ENCODE measurements around the gene BDKRB2.
A peak's percentile ranks its signal among the peaks of the same experiment; 100 is the strongest.

BDKRB2 gene

GRCh38 chr14:96256407-96256806 lies 51.8 kb downstream of the BDKRB2 start:
- DNase-seq, result no peak

DNA sequence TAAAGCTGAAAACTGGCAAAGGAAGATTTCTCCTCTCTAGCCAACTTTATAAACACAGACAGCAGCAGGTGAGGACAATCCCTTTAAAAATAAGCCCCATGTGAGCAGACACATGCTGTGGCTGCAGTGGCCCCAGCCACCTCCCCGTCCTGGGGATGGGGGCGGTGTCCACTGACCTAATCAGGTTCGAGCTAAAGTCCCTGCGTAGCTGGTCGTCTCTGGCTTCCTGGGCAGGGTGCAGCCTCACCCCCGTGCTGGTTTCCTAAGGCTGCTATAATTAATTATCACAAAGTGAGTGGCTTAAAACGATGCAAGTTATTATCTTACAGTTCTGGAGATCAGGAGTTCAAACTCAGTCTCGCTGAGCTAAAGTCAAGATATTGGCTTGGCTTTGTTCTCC lies 52.4 kb downstream of the BDKRB2 start:
- DNase-seq, result no peak

GRCh38 chr14:96257900-96258299 lies 53.3 kb downstream of the BDKRB2 start:
- DNase-seq, result no peak

GRCh38 chr14:96260341-96260821 lies 55.7 kb downstream of the BDKRB2 start:
- no peak for DNase-seq

GRCh38 chr14:96261053-96261452 lies 56.4 kb downstream of the BDKRB2 start:
- no peak for DNase-seq

DNA sequence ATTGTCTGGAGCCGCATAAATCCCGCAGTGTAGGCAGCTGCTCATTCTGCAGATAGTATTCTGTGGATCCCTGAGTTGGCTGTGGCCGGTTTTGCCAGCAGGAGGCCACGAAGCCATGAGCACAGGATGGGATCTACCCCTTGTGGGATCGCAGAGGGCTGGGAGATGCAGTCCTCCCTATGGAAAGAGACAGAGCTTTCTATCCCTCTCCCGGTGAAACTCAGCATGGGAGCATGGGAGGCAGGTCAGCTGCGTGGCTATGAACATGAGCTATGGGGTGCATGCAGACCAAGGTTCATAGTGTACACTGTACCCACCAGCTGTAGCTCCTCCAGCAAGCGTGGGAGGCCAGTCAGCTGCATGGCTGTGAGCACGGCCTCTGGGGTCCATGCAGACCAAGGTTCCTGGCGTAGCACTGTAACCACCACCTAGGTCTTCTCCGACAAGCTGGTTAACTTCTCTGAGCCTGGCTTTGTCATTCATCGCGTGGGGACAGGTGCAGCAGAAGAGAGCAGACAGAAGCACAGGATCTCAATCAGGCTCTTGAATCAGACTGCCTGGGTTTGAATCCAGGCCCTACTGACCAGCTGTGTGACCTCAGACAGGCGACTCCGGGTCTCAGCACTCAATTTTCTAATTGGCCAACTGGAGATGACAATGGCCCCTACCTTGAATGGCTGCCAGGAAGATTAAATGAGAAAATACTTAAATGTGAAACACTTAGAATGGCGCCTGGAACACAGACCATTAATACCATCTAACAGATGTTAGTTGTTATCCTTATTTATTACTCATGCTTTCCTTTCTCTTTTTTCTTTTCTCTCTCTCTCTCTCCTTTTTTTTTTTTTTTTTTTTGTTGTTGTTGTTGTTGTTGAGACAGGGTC lies 57.4 kb downstream of the BDKRB2 start:
- no peak for DNase-seq

DNA sequence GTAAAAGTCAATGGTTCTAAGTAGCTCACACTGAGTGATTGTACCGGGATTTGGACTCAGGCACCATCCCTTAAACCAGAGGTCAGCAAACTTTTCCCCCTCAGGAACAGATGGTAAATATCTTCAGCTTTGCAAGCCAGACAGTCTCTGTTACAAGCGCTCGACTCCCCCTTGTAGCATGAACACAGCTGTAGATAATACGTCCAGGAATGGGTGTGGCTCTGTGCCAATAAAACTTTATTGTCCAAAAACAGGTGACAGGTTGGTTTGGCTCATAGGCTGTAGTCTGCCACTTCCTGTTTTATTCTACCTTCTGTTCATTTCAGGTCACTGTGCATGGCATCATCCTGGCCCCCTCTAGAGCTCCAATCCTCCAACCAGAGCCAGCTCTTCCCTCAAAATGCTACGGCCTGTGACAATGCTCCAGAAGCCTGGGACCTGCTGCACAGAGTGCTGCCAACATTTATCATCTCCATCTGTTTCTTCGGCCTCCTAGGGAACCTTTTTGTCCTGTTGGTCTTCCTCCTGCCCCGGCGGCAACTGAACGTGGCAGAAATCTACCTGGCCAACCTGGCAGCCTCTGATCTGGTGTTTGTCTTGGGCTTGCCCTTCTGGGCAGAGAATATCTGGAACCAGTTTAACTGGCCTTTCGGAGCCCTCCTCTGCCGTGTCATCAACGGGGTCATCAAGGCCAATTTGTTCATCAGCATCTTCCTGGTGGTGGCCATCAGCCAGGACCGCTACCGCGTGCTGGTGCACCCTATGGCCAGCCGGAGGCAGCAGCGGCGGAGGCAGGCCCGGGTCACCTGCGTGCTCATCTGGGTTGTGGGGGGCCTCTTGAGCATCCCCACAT lies 58.9 kb downstream of the BDKRB2 start:
- DNase-seq, result no peak

DNA sequence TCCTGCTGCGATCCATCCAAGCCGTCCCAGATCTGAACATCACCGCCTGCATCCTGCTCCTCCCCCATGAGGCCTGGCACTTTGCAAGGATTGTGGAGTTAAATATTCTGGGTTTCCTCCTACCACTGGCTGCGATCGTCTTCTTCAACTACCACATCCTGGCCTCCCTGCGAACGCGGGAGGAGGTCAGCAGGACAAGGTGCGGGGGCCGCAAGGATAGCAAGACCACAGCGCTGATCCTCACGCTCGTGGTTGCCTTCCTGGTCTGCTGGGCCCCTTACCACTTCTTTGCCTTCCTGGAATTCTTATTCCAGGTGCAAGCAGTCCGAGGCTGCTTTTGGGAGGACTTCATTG lies 59.5 kb downstream of the BDKRB2 start:
- DNase-seq, result no peak

GRCh38 chr14:96264853-96265252 lies 60.2 kb downstream of the BDKRB2 start:
- peak; percentile 45 for DNase-seq

DNA sequence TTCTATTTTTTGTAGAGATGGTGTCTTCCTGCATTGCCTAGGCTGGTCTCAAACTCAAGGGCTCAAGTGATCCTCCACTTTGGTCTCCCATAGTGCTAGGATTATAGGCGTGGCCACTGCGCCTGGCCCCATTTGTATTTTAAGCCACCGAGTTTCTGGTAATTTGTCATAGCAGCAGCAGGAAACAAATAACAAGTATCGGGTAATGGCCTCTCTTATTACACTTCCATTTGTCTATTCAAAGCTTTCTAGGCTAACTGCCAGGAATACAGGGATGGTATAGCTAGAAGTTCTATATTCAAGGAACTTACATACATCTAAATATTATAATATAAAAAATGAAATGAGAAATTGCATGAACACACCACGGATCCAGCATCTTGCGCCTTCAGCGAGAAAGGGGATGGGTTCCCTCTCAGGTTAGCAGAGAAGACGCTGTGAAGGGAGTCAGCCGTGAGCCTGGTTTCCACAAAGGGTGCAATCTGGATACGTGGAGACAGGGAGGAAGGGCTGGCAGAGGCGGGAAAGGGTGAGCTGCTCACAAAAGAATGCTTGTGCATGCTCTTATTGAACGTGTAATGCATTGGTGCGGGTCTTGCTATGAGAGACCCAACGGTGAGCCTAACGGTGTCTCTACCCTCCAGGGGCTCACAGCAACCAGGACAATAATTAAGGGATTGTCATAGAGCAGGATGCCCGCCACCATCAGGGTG lies 60.9 kb downstream of the BDKRB2 start:
- DNase-seq, result no peak

- DNase-seq, result no peak
These were observed 62.7 kb downstream of the BDKRB2 start for GRCh38 chr14:96267336-96267735.

- no peak for DNase-seq
These were observed 63.3 kb downstream of the BDKRB2 start for GRCh38 chr14:96267916-96268315.

GRCh38 chr14:96268431-96269358 lies 64.1 kb downstream of the BDKRB2 start:
- peak; percentile 54 for DNase-seq

- no peak for DNase-seq
These were observed 64.7 kb downstream of the BDKRB2 start for GRCh38 chr14:96269359-96269710.

DNA sequence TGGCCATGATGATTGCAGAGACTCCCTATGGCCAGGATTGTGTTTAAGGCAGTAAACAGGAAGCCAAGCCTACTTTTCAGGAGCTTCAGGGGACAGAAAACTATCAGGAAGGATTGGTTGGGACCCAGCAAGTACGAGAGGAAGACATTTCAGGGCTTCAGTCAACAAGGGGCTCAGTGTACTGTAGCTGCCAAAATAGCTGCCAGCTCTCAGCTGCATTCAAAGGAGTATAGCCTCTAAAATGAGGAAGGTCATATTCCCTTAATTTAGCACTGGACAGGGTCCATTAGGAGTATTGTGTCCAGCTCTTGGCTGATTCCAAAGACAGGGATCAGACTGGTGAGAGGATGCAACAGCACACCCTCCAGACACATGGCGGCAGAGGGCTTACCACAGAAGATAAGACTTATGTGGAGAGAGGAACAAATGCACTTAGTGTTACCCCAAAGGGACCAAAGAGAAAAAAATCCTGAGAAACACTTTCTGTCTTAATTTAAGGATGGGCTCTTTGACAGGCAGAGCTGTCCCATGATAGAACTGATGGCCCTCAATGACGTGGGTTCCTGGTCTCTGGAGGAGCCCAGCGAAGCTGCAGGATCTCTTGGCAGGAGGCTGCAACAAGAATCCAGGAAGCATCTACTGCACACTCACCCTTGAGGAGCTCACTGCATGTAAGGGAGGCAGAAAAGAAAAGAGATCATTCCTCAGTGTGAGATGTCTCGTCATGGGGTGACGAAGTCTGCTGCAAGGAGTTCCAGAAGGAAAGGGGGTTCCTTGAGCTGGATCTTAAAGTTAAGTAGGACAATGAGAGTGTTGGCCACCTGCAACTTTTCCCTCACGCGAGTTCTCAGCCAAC lies 66.2 kb downstream of the BDKRB2 start:
- no peak for DNase-seq

- DNase-seq, result no peak
These were observed 66.8 kb downstream of the BDKRB2 start for GRCh38 chr14:96271421-96271762.

GRCh38 chr14:96272777-96273473 lies 68.3 kb downstream of the BDKRB2 start:
- no peak for DNase-seq

DNA sequence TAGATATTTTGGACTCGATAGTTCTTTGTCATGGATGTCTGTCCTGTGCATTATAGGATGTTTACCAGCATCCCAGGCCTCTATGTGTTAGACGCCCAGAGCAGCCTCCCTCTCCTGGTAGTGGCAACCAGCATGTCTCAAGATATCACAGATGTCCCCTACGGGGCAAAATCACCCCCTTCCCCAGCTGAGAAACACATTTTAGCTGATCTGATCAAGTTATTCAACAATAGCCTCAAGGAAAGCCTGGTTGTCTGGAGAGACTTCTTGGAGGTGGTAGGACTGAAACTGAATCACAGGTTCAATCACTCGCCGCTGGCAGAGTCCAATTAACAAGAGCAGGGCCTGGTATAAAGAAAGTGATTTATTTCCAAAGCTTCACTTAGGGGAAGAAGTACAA lies 69.0 kb downstream of the BDKRB2 start:
- DNase-seq, result no peak

DNA sequence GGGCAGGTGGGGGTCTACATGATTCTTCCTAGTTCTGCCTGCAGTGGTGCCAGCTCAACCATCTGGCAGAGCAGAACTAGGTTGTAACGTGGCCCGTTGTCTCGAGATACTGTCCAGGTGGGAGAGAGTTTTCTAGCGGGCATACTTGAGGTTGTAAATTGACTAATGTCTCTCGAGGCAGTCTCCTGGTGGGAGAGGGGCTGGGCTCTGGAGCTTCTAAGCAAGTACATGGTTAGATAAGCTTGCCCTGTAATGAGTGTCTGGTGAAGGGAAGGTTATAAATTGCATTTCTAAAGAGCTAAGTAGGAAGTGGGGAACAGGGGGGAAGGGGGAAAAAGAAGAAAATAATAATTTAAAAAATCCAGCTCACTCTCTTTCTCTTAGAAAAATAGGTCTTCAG lies 69.5 kb downstream of the BDKRB2 start:
- no peak for DNase-seq

DNA sequence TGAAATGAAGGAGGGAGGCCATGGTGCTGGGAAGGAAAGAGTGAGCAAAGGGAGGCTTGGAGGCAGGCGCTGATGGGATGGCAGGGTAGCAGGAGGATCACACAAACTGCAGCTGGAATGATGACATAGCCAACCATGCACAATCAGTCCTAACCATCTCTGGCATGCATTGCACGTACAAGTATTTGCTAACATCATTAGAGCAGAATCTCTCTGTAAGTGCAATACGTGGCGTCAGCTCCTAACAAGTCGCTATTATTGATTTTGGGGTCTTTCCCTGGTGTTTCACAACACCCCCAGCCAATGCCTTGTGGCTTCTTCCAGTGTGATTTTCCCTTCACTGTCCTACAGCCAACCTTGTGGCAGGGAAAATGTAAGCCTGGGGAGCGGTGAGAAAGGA lies 69.9 kb downstream of the BDKRB2 start:
- no peak for DNase-seq

Data from 8988T (cell line).